Measurements from ENCODE around the gene RSPO1. TPM values are rescaled to one million over a fixed set of nuclear protein-coding genes. Genes with fewer than 3 reads are reported as not detected.
"Not testable (repeated sequence)": the region's sequence is repeated elsewhere in the genome, so short reads cannot be mapped to it uniquely, and the experiment has no call there.

RSPO1 gene, protein sequence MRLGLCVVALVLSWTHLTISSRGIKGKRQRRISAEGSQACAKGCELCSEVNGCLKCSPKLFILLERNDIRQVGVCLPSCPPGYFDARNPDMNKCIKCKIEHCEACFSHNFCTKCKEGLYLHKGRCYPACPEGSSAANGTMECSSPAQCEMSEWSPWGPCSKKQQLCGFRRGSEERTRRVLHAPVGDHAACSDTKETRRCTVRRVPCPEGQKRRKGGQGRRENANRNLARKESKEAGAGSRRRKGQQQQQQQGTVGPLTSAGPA
- polyA plus RNA-seq (2013, experiment 1 of 2; ENCODE audit: insufficient read length): 0.05 TPM
- not detected for polyA plus RNA-seq (2013, experiment 2 of 2; ENCODE audit: insufficient read length)

DNA sequence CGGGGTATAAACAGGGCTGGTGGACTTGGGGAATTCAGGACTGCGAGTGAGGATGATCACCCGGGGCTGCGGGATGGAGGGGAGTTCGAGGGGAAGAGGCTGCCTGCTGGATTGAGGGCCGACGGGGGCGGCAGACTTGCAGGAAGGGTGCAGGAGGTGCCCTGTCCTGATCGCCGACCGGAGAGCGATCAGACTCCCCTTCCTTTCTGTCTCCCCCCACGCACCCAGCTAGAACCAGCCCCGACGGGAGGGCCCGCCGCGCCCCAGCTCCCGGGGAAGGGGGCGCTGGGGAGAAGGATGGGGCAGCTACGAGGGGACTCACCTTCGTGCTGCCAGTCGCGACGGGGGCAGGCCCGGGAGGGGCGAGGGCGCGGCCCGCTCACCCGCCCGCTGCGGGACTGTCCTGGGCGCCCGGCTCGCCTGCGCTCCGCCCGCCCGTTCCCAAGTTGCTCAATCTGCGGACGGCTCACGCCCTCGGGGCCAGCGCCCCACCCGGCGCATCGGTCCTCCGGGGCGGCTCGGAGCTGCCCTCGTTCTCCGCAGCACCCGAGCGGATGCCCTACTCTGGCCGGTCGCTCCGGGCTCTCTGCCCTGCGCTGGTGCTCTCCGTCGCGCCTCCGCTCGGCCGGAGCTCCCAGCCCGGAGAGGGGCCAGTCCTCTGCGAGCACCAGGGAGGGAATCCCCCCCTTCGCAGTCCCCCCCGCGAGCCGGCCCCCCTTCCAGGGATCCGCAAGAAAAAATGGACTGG lies at the start of gene RSPO1:
Gene RSPO1 (minus strand): TSS at position 649 of the 748 bp plus-strand sequence. CDS start 5,231 bp downstream, outside the sequence.
- DNase-seq: peak; percentile 23

DNA sequence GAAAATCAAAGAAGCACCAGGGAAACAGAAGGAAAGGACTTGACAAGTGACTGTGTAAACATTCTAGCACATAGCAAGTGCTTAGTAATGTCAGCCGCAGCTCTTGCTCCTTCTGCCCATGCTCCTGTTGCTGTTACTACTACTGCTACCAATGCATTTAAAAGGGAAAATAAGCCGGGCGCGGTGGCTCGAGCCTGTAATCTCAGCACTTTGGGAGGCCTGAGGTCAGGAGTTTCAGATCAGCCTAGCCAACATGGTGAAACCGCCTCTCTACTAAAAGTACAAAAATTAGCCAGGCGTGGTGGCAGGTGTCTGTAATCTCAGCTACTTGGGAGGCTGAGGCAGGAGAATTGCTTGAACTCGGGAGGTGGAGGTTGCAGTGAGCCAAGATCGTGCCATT lies 49.5 kb upstream of the RSPO1 start:
- not testable (repeated sequence) for DNase-seq

DNA sequence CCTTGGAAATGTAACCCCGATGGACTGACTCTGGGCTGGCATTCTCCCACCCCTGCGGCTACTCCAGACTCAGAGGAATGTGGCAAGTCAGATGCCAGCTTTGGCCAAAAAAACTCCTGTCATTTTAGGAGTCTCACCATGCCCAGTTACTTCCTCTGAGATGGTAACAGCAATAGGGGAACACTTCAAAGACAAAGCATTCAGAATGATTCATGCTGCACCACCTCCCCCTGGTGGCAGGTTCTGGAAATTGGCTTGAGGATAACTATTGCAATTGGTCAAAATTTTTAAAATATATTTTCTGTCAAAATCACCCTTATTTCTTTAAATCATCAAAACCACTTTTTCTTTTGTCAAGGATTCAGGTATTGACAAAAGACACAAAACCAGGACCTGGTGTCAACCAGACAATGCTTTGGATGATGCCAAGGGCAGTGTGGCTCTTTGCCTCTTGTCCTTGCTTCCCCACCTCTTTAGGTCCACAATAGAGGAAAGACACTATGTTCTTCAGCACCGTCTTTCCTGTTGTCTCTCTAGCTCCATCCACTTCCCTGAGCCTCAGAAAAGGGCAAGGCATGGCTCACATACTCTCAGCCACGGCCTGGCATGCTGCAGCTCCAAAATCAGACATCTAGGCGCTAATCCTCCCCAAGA lies 47.8 kb upstream of the RSPO1 start:
- peak; percentile 67 for DNase-seq

DNA sequence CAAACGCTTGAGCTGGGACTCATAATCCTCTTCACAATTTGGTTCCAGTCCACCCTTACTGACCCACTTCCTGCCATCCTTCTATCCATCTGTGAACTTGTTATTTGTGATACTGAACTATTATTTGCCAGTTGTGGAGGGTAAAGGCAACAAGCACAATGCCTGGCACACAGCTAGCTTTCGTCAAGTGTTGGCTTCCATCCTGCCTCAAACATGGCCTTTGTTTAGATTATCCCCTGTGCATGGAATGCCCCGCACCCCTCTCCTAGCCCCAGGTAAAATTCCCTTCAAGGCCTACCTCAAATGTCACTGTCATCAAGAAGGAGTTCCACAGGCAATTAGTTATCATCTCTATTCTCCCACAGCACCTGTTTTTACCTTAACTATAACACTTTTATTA lies 46.2 kb upstream of the RSPO1 start:
- no peak for DNase-seq

DNA sequence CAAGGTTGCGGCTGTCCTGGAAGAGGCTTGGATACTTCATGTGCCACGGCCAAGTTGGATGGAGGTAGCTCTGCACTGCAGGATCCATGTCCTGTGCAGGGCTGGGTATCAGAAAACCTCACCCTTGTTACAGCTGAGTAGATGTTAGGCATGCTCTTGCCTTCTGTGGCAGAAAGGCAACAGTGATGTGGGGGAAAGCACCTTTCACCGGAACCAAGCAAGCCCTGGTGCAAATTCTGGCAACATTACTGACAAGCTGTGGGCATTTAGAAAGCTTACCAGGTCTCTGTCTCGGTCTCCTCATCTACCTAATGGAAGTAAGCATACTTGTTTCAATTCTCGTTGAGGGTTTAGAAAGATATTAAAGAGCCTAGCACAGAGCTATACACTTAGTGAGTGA lies 43.1 kb upstream of the RSPO1 start:
- no peak for DNase-seq

DNA sequence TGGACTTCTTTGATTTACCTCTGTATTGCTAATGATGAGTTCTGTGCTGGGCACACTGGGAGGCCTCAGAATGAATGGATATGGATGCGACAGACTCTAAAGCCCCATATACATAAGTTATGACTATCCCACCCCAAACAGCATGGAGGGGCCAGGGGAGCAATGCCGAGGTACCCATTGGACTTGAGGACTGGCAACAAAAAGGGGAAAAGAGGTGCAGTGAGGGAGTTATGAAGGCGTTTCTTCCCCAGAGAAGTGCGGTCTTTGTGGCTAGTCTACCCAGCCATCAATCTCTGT lies 42.4 kb upstream of the RSPO1 start:
- no peak for DNase-seq

DNA sequence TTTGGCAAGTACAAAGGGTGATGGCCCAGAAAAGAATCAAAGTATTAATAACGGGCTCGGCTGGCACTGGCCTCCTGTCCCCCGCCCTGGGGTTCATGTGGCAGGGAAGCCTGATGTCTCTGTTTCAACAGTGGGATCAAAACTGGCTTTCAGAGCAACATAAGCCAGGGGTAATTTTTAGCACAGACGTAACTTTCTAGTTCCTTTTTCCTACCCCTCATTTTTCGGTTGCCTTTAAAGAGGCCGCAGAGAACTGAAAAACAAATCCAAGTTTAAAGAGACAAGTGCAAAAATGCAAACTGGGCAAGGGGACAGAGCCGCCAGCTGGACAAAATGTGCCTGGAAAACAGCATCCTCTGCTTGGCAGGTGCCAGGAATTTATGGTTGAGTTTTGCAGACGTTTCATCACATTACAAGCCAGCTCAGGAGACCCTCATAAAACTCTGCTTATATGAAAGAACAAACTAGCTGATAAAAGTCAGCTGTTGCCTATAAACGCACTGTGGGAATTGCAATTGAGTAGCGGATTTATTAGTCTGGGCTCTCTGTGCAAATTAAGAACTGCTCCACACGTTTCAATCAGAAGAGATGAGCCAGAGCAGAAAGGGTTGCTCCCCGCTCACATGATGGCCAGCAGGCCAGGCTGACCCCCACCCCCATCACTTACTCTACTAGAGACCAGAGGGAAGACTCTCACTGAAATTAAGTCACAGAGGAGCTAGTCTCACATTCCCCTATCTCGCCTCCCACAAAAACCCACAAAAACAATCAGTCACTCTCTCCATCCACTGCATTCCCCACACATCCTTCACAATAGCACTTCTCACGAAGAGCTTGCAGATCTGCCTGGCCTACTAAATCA lies 41.8 kb upstream of the RSPO1 start:
- no peak for DNase-seq

DNA sequence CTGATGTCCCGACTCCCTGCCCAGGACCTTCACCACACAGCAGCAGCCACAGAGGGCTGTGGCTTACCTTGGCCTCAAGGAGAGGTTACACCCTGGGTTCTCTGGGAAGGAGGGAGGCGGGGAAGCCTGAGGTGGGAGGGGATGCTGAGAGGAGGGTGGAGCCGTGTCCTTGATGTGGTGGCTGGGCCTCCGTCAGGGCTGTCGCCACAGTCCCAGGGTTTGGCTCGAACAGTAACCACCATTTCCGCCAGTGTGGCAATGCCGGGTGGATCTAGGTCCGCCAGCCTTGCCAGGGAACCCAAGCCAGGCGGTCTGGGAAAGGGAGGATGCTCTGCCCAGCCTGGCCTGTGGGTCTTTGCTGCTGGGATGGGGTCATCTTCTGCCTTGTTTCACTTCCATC lies 39.2 kb upstream of the RSPO1 start:
- DNase-seq: no peak

DNA sequence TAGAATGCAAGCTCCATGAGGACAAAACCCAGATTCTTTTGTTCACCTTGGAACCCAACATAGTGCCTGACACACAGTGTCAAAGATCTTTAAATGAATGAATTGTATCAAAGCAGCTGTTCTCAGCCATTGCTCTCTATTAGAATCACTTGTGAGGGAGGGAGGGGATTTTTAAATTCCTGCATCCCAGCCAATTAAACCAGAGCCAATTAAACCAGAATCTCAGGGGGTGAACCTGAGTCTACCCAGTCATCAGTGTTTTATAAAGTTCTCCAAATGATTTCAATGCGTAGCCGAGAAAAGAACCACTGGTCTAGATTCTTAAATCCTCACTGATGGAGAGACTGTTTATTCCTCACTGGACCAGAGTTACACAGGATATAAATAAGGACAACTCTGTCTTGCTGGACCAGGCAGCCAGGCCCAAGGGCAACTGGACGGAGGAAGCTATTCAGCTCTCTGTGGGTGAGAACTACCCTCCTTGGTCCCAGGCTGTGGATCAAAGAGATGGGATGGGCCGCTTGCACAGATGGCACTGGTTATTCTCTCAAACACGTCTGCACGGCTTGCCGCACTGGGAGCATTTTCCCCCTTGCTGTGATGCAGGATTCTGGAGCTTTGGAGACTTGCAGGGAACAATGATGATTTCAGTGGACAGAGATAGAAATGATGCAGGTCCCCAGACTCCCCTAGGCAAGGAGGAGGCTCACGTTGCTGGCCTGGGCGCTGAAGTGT lies 37.6 kb upstream of the RSPO1 start:
- DNase-seq: no peak

DNA sequence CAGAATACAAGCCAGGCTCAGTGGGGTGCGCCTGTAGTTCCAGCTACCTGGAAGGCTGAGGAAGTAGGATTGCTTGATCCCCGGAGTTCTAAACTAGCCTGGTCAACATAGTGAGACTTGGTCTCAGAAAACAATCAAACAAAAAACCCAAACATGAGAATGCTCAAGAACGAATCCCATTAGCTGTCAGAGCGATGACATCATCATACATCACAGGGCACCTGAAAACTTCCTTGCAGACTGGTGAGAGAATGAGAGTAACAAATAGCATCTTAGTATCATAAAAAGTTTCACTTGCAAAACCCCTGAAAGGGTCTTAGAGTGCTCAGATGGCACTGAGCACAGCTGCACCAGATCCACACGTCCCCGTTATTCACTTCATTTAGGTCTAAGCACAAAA lies 36.6 kb upstream of the RSPO1 start:
- no peak for DNase-seq

DNA sequence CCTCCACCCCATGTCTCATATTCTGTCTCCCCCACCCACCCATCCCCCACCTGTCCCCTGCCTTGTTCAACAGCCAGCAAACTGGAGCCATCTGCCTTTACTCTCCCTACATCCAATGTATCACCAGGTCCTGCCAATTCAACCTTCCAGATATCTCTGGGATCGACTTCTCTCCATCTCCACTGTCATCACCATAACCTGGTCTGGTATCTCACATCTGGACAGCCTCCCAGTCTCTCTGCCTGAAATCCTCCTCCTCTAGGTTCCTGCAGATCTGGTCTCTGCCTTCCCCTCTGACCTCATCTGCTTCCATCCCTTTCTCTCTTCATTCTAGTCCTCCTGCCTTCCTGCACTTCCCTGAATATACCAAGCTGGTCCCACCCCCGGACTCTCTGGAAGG lies 35.4 kb upstream of the RSPO1 start:
- DNase-seq: no peak

DNA sequence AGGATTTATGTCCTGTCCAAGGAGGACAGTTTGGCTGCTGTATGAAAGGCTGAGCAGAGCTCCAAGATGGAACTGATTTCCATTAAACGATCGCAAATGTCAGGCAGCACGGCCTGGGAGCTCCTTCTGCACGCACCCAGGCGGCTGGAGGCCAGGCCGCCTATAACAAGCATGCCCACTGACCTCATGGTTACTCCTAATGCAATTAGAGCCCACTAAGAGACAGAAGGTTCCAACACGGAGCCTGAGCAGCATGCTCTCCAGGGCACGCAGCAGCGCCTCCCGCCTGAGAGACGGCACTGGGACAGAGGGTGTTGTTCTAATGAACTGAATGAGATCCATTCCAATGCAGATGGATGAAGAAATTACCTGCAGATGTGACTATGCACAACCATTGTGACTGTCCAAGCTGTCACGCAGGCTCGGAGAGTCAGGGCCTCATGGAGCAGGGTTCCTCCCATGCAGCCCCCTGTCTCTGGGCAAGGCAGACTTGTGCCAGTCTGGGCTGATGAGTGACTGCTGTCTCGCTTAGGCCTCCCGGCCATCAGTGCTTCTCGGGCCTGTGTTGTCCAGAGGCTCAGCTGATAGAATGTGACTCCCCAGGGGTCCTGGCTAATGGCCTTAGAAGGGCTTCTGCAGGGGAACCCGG lies 32.5 kb upstream of the RSPO1 start:
- DNase-seq: no peak

DNA sequence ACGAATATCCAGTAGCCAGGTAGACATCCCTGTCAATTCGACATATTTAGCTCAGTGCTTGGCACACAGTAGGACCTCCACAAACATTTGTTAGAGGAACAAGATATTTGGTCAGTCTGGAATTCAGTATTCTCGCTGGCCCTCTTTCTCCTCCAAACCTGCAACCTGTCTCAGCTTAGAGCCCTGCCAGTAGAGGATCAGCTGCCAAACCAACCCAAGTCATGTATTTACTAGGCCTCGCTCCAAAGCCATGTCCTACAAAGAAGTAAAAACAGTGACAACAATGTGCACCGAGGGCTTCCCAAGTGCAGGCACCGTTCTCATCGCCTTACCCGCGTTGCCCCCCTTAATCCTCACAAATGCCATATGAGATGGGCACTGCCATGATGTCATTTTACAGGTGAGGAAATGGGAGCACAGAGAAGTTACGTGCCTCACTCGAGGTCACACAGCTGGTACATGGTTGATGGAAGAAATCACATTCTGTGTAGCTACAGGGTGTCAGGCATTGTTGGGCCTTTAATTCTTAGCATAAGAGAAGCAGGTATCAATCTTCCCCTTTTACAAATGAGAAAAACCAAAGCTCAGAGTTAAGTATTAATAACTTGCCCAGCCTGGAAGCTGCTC lies 31.7 kb upstream of the RSPO1 start:
- DNase-seq: no peak

DNA sequence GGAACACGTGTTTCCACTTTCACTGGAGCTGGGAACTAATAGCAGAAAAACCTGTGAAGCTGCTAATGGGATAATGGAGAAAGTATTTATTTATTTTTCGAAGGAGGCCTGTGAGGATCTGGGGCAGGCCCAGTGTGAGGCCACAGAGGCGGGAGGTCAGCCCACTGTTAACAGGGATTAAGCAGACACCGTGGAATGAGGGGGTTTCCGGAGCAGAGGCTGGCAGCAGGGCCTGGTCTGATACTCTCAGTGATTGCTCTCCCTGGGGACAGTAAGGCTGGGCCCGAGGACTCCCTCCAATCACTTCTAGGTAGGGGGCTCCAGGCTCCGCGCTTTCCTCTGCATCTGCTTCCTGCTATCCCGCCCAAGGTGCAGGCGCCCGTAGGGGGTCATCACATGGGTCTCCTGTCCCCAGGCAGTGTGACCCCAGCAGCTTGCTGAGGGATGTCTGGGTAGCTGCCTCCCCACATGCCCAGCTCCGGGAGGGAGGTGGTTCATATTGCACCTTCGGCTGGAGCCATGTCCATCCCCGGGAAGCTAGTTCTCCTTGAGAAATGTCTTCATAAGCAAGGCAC lies 28.8 kb upstream of the RSPO1 start:
- DNase-seq: peak; percentile 10

DNA sequence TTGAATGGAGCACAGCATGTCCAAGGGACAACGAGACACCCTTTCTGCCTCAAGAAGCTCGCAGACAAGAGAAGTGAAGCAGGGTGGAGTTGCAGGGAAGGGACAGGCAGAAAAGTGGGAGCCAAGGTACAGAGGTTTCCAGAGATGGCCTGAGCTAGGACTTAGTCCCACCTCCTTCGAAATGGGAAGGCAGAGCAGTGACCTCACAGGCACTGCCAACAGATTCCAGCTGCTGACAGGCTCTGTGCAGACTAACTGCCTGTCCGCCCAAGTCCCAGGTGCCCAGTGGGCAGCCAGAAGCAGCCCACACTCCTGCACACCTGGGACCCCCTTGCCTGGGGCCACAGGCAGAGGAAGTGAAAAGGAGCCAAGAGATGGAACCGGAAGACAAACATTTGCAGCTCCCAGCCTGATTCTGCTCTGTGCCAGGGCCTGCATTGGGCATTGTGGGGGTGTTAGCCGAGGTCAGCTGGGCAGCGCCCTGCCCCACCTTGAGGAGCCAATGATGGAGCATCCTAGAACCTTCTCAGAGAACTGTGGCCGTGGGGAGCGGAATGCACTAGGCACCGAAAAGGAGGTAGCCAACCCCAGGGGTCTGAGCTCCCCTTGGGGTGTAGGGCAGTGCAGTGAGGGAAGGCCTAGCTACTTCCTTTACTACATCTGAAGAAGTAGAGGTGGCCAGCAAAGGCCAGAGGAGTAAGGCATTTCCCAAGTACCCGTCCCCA lies 27.5 kb upstream of the RSPO1 start:
- no peak for DNase-seq

DNA sequence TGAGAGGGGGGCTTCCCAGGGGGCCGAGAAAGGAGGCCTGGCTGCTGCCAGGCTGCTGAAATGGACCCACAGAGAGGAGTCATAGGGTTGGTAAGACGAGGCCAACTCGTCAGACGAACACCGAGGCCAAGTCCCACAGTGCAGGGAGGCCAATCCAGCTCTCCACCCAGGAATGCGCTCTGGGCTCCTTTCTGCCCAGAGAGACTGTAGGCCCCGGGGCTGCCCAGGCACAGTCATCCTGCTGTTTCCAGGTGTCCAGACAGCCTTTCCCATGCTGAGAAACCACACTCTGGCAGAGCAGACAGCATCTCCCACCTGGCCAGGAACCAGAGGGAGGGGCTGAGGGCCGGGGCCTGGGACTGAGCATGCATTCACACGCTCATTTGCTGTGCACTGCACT lies 26.7 kb upstream of the RSPO1 start:
- DNase-seq: no peak

DNA sequence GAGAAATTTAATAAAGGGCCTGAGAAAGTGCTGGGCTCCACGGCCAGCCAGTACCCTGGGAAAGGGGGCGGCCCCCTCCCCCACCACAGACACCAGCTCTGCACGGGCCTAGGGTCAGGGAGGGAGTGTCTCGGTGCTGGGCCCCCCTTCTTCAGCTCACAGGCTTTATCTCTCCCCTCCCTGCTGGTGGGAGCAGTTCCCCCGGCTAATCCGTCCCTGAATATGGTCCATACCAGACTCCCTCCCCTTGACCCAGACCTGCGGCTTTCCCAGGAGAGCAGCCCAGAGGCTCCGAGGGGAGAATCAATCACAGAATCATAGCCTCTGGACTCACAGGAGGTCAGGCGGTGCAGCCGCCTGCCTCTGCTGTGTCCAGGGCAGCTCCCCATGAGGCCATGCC lies 26.0 kb upstream of the RSPO1 start:
- DNase-seq: no peak

DNA sequence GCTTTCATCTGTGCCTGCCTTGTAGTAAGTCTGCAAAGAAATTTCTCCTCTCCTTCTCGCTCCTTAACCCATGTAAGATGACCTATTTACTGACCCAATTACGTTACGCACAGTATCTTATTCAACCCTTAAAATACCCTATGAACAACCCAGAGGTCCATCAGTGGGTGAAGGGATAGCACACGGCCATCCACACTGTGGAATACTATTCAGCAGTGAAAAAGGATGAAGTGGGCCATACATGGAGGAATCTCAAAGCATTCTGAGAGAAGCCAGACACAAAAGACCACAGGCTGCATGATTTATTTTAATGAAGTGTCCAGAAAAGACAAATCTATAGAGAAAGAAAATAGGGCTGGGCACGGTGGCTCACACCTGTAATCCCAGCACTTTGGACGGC lies 23.8 kb upstream of the RSPO1 start:
- DNase-seq: no peak

DNA sequence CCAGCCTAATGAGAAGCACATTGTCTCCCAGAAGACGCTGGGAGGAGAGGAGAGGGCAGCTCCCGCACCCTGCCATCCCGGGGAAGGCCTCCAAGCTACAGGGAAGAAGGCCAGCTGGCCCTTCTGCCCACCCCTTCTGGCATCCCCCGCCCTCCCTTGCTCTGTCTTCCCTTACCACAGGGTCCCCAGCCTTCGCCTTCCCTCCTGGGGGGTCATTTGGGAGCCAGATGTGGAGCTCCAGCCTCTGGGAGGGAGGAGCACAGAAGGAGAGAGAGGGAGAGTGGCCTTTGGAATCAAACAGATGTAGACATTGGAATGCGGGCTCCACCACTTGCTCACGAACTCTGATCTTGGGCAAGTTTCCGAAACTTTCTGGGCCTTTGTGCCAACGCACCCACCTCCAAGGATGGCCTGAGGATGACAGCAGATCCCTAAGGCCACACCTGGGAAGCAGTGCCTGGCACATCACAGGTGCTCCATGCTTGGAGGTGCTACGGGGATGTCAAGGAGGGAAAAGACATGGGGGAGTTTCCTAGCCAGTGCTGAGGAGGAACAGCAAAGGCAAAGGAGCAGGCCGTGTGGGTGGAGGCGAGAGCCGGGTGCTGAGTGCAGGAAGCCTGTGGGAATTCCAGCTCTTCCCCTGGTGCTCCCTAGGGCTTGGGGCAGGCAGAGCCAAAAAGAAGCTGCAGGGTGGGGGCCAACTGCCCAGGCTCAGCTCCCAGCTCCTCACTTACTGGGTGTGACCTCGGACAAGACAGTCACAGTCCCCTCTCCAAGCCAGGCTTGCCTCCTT lies 23.1 kb upstream of the RSPO1 start:
- DNase-seq: no peak

All from fibroblast of skin of back (primary cell).